Loucy (cell line): ENCODE results near the gene HLF.

Experiments used
- EZH2phosphoT487 ChIP-seq: fragments of 200-600 bp; IDR thresholded peaks from 2 replicates; pipeline ENCODE4 v1.6.1; 2018; ENCODE audit warnings: antibody characterized with exemption, mild to moderate bottlenecking, moderate library complexity, borderline replicate concordance
- TF ChIP-seq, protein P1 (sequence below): fragments of 200-600 bp; sonication (generic); conservative IDR thresholded peaks from 2 replicates; pipeline ENCODE4 v1.5.1; 2014; ENCODE audit warnings: mild to moderate bottlenecking, antibody characterized with exemption, low read length

DNA sequence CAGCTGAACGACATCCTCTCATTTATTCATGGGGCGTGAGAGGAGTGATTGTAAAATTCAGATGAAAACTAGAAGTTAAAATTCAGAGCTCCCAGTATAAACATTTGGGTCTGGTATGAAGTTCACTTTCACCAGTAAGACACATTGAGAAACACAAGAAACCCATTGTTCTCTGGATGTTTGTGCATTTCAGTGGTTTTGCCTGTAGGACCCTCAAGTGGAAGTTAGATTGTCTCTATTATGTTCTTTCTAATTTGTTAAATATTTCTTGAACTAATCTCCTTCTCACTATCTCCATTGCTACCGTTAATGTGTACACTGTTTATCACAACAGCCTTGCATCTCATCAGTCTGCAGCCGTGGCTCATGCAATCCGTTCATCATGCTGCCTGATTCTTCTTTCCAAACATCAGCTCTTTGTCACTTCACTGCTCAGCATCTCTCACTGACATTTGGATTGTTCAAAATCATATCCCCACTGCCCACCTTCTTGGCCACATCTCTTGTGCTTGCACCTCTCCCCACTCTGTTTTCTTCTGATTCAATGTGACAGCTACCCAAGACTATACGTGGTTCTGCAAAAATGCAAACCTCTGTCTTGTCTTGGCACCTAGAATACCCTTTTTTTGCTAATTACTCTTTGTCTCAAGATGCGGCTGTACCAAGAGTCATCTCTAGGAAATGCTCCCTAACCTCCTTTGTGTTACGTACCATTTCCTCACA, 49.5 kb downstream of the HLF start:
- TF ChIP-seq, protein P1, sequence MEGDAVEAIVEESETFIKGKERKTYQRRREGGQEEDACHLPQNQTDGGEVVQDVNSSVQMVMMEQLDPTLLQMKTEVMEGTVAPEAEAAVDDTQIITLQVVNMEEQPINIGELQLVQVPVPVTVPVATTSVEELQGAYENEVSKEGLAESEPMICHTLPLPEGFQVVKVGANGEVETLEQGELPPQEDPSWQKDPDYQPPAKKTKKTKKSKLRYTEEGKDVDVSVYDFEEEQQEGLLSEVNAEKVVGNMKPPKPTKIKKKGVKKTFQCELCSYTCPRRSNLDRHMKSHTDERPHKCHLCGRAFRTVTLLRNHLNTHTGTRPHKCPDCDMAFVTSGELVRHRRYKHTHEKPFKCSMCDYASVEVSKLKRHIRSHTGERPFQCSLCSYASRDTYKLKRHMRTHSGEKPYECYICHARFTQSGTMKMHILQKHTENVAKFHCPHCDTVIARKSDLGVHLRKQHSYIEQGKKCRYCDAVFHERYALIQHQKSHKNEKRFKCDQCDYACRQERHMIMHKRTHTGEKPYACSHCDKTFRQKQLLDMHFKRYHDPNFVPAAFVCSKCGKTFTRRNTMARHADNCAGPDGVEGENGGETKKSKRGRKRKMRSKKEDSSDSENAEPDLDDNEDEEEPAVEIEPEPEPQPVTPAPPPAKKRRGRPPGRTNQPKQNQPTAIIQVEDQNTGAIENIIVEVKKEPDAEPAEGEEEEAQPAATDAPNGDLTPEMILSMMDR: no peak
- no peak for TF ChIP-seq EZH2phosphoT487
